Measurements from ENCODE around the gene CDC14A. TPM values are rescaled to one million over a fixed set of nuclear protein-coding genes. Genes with fewer than 3 reads are reported as not detected.
A peak's percentile ranks its signal among the peaks of the same experiment; 100 is the strongest.

The CDC14A gene
- total RNA-seq, 1 experiment from 2014 or later, result 3.4 TPM

GRCh38 chr1:100441651-100442050, 89.3 kb downstream of the CDC14A start:
- CTCF ChIA-PET, result no interaction called here
- H3F3A ChIP-seq (ENCODE audit: low read length, unreplicated experiment), result no peaks in the 10 kb centered on the region
- H2AFZ ChIP-seq (ENCODE audit: low read length), result no peak overlapping the region
- H3K9me2 ChIP-seq (replicated peaks; ENCODE audit: low read length), result no peaks in the 10 kb centered on the region
- H3K27me3 ChIP-seq (ENCODE audit: low read length), result no peaks in the 10 kb centered on the region
- intact Hi-C loops (cut with micrococcal nuclease), result no loop called here
- no peaks in the 10 kb centered on the region for H3K9me3 ChIP-seq (ENCODE audit: low read length)
- H3K36me3 ChIP-seq (ENCODE audit: low read depth, low read length), result no peaks in the 10 kb centered on the region
- H4K20me1 ChIP-seq (ENCODE audit: low read length), result no peaks in the 10 kb centered on the region
- no peak overlapping the region for H3K9ac ChIP-seq (ENCODE audit: low read length)
- no peak overlapping the region for H3K4me2 ChIP-seq (ENCODE audit: low read length)
- TF ChIP-seq, protein P1, sequence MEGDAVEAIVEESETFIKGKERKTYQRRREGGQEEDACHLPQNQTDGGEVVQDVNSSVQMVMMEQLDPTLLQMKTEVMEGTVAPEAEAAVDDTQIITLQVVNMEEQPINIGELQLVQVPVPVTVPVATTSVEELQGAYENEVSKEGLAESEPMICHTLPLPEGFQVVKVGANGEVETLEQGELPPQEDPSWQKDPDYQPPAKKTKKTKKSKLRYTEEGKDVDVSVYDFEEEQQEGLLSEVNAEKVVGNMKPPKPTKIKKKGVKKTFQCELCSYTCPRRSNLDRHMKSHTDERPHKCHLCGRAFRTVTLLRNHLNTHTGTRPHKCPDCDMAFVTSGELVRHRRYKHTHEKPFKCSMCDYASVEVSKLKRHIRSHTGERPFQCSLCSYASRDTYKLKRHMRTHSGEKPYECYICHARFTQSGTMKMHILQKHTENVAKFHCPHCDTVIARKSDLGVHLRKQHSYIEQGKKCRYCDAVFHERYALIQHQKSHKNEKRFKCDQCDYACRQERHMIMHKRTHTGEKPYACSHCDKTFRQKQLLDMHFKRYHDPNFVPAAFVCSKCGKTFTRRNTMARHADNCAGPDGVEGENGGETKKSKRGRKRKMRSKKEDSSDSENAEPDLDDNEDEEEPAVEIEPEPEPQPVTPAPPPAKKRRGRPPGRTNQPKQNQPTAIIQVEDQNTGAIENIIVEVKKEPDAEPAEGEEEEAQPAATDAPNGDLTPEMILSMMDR (conservative IDR thresholded peaks at IDR 0.05; ENCODE audit: low read depth, low read length), result no peak
- TF ChIP-seq EZH2 (IDR thresholded peaks at IDR 0.05; ENCODE audit: low read length, unreplicated experiment) (no peak), EZH2phosphoT487 (IDR thresholded peaks at IDR 0.05; ENCODE audit: borderline replicate concordance, low read length) (no peak)
- DNase-seq, result no peak
- H3K27ac ChIP-seq (ENCODE audit: low read length), result no peak overlapping the region
- no peak for ATAC-seq
- peaks cover 18% of the 10 kb centered on the region; the same call in 1 of the 2 replicates for H3K4me1 ChIP-seq (ENCODE audit: insufficient read depth, low read length)
- no peak overlapping the region for H3K4me3 ChIP-seq (ENCODE audit: low read length)
- no TSS peak for BruUV-seq (replicated peaks)
- H3K79me2 ChIP-seq (ENCODE audit: low read length), result no peaks in the 10 kb centered on the region
- POLR2A ChIA-PET (ENCODE audit: unreplicated experiment), result no interaction called here

DNA sequence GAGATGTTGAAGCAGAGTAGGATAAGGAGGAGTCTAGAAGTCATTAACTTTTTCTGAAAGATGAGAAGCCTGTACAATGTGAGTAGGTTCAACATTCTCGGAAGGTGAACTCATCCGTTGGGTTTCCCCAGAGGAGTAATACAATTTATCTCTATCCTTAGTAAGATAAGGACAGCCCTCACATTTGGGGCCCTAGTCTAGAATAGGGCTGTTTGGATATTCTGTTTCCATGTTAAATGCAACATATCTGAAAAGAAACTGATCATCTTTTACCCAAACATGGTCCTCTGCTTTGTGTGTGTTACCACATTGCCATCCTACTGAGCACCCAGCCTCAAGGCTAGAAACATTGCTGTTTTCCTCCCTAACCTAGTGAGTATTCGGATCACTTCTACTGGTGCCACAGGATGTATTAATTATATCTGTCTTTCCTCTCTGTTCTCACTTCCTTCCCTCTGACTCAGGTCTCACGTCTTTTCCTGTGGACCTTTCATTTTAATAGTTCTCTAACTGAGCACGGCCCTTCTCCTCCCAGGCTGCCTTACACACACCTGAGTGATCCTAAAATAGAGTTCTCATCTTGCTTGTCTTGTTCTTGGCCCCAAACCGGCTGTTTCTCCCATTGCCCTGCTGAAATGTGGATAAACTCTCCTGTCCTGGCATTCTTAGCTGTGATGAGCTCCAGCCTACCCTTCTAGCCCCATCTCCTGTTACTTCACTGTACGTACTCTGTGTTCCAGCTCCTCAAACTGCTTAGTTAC, 91.7 kb downstream of the CDC14A start:
- Histone ChIP-seq H3K4me3 (ENCODE audit: low read length) (no peak overlapping the region), H3K27ac (ENCODE audit: low read length) (no peak overlapping the region), H4K20me1 (ENCODE audit: low read length) (no peaks in the 10 kb centered on the region), H2AFZ (ENCODE audit: low read length) (0 out of 2 replicates have a peak overlapping the region, but pooled peaks have one; percentile 10), H3K4me1 (ENCODE audit: insufficient read depth, low read length) (peaks cover 18% of the 10 kb centered on the region; the same call in 1 of the 2 replicates), H3K9ac (ENCODE audit: low read length) (no peak overlapping the region), H3K9me3 (ENCODE audit: low read length) (no peaks in the 10 kb centered on the region), H3K9me2 (replicated peaks; ENCODE audit: low read length) (no peaks in the 10 kb centered on the region), H3K36me3 (ENCODE audit: low read depth, low read length) (no peaks in the 10 kb centered on the region), H3K27me3 (ENCODE audit: low read length) (no peaks in the 10 kb centered on the region), H3K79me2 (ENCODE audit: low read length) (no peaks in the 10 kb centered on the region), H3F3A (ENCODE audit: low read length, unreplicated experiment) (no peaks in the 10 kb centered on the region), H3K4me2 (ENCODE audit: low read length) (0 out of 2 replicates have a peak overlapping the region, but pooled peaks have one; percentile 5)
- BruUV-seq (replicated peaks), result no TSS peak
- ATAC-seq (peak; percentile 37), DNase-seq (peak; percentile 23)
- ChIA-PET POLR2A (ENCODE audit: unreplicated experiment) (no interaction called here), CTCF (no interaction called here)
- intact Hi-C loops (cut with micrococcal nuclease), result no loop called here
- TF ChIP-seq, protein P1 (conservative IDR thresholded peaks at IDR 0.05; ENCODE audit: low read depth, low read length), result no peak
- no peak for TF ChIP-seq EZH2 (IDR thresholded peaks at IDR 0.05; ENCODE audit: low read length, unreplicated experiment)
- TF ChIP-seq EZH2phosphoT487 (IDR thresholded peaks at IDR 0.05; ENCODE audit: borderline replicate concordance, low read length), result no peak

DNA sequence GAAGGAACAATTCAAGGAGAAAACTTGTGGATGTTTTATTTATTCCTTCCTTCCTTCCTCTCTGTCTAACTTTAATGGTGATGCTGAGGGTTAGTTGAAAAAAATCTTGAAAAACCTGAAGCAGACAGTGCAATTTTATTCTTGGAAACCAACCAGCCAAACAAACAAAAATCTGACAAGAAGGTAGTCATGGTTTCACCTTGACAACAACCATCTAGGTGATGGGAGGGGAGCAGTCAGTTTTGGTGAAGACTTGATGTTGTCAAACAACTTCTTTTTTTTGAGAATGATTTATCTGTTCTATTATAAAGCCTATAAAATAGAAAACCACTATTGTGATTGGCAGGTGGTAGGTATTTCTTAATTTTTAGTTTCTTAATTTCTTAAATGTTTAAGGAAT, 93.3 kb downstream of the CDC14A start:
- no peaks in the 10 kb centered on the region for H3K27me3 ChIP-seq (ENCODE audit: low read length)
- no peak overlapping the region for H3K27ac ChIP-seq (ENCODE audit: low read length)
- H2AFZ ChIP-seq (ENCODE audit: low read length), result no peak overlapping the region
- ATAC-seq, result no peak
- peaks cover 18% of the 10 kb centered on the region; the same call in 1 of the 2 replicates for H3K4me1 ChIP-seq (ENCODE audit: insufficient read depth, low read length)
- H3F3A ChIP-seq (ENCODE audit: low read length, unreplicated experiment), result no peaks in the 10 kb centered on the region
- intact Hi-C loops (cut with micrococcal nuclease), result no loop called here
- ChIA-PET CTCF (no interaction called here), POLR2A (ENCODE audit: unreplicated experiment) (no interaction called here)
- H3K9me2 ChIP-seq (replicated peaks; ENCODE audit: low read length), result no peaks in the 10 kb centered on the region
- no peak overlapping the region for H3K4me3 ChIP-seq (ENCODE audit: low read length)
- H3K36me3 ChIP-seq (ENCODE audit: low read depth, low read length), result no peaks in the 10 kb centered on the region
- peak; percentile 23 for DNase-seq
- no peaks in the 10 kb centered on the region for H3K79me2 ChIP-seq (ENCODE audit: low read length)
- H3K9ac ChIP-seq (ENCODE audit: low read length), result no peak overlapping the region
- H3K9me3 ChIP-seq (ENCODE audit: low read length), result no peaks in the 10 kb centered on the region
- H4K20me1 ChIP-seq (ENCODE audit: low read length), result no peaks in the 10 kb centered on the region
- TF ChIP-seq EZH2phosphoT487 (IDR thresholded peaks at IDR 0.05; ENCODE audit: borderline replicate concordance, low read length) (no peak), EZH2 (IDR thresholded peaks at IDR 0.05; ENCODE audit: low read length, unreplicated experiment) (no peak)
- TF ChIP-seq, protein P1 (conservative IDR thresholded peaks at IDR 0.05; ENCODE audit: low read depth, low read length), result no peak
- no TSS peak for BruUV-seq (replicated peaks)
- H3K4me2 ChIP-seq (ENCODE audit: low read length), result no peak overlapping the region
